Spleen (tissue), 11 donors: ENCODE results near the gene SOX15. TPM values are rescaled to one million over a fixed set of nuclear protein-coding genes. Genes with fewer than 3 reads are reported as not detected.

Experiments
- DNase-seq: peaks from one replicate; pipeline ENCODE4 v3.0.0-alpha.2; 2020
- H3K27ac ChIP-seq, 8 donors: fragments of 200-600 bp; sonication (generic) in 7 of 8; 1 replicate in 4 of 8; 2 replicates in 4 of 8; pipeline versions ENCODE4 v1.5.0 to v1.8.0; 2016 to 2021; ENCODE audit warnings: inconsistent platforms in 4 of 8, mild to moderate bottlenecking in 4 of 8, moderate library complexity in 1 of 8
- H3K27me3 ChIP-seq, 7 donors: fragments of 200-600 bp; sonication (generic) in 6 of 7; replicated peaks in 1 of 7; 1 replicate in 4 of 7; 2 replicates in 3 of 7; pipeline versions ENCODE4 v1.5.0 to v1.8.0; 2016 to 2021; ENCODE audit warnings: inconsistent platforms in 3 of 7, mild to moderate bottlenecking in 1 of 7
- H3K36me3 ChIP-seq, 6 donors: fragments of 200-600 bp; sonication (generic) in 5 of 6; 1 replicate in 4 of 6; 2 replicates in 2 of 6; pipeline versions ENCODE4 v1.5.0 to v1.8.0; 2016 to 2021; ENCODE audit warnings: inconsistent platforms in 2 of 6
- H3K4me1 ChIP-seq, 6 donors: fragments of 200-600 bp; sonication (generic) in 5 of 6; 1 replicate in 3 of 6; 2 replicates in 3 of 6; pipeline versions ENCODE4 v1.5.0 to v1.8.0; 2016 to 2021; ENCODE audit warnings: inconsistent platforms in 3 of 6
- H3K4me3 ChIP-seq, 8 donors: fragments of 200-600 bp; sonication (generic) in 7 of 8; 1 replicate in 4 of 8; 2 replicates in 4 of 8; pipeline versions ENCODE4 v1.5.0 to v1.8.0; 2016 to 2021; ENCODE audit warnings: inconsistent platforms in 4 of 8, mild to moderate bottlenecking in 4 of 8, moderate library complexity in 2 of 8
- H3K9me3 ChIP-seq, 8 donors: fragments of 200-600 bp; sonication (generic) in 7 of 8; 1 replicate in 4 of 8; 2 replicates in 4 of 8; pipeline versions ENCODE4 v1.5.0 to v1.8.0; 2016 to 2021; ENCODE audit warnings: inconsistent platforms in 4 of 8
- POLR2A ChIP-seq, 3 donors: fragments of 450-650 bp; IDR thresholded peaks; one replicate each; pipeline ENCODE4 v1.5.1; 2017; ENCODE audit warnings: antibody characterized with exemption in 3 of 3, mild to moderate bottlenecking in 1 of 3
- POLR2AphosphoS5 ChIP-seq, 3 donors: sonication (generic); formaldehyde crosslinking; IDR thresholded peaks; one replicate each; pipeline ENCODE4 v1.5.1; 2017; ENCODE audit warnings: antibody characterized with exemption in 3 of 3
- WGBS, 5 donors: extraction: QIAGEN DNeasy Blood & Tissue Kit in 3 of 5; methylation state at CpG; one replicate each; pipeline versions ENCODE4 v1.1.5 to v1.1.7; 2013 to 2018; 5-methylcytosine and 5-hydroxymethylcytosine counted together
- intact Hi-C: fragments of 100-400 bp; cut with DNase I; formaldehyde crosslinking; loops from one replicate; pipeline ENCODE4 v1.15.0; 2023; ENCODE audit warnings: low total_unique reads
- polyA plus RNA-seq, 3 donors: library from polyadenylated mRNA; stranded (reverse); fragments of 200-250 nt; gene quantifications; one replicate each; pipeline ENCODE4 v1.2.1, GENCODE V29; 2013
- total RNA-seq, 7 donors: library from RNA; depleted of rRNA in 3 of 7; stranded (reverse); fragments of >200 nt in 3 of 7; fragmentation: NEBNext Ultra II Directional in 4 of 7; extraction: Animal tissue kit (Norgen Biotek cat#: 25700) in 4 of 7; gene quantifications; one replicate each; pipeline versions ENCODE4 v1.1.0 to v1.2.1, GENCODE V29; 2016 to 2021
- TF ChIP-seq, protein P1 (sequence below), 11 experiments: fragments of 200-600 bp in 7 of 11; fragments of 450-650 bp in 4 of 11; sonication (generic) in 4 of 11; IDR thresholded peaks in 8 of 11; conservative IDR thresholded peaks in 3 of 11; 1 replicate in 7 of 11; 2 replicates in 4 of 11; pipeline versions ENCODE4 v1.4.0 to v1.8.0; 2016 to 2021; ENCODE audit warnings: antibody characterized with exemption in 11 of 11, inconsistent platforms in 4 of 11, mild to moderate bottlenecking in 1 of 11
- donor health status: healthy with polysubstance abuse.
- donor health status: DM: no; HTN: no; CAD: no; lungs with moderate emphysema.
- donor health status: DM: no; HTN: no; CAD: no.
- donor health status: Bipolar disorder and iron deficiency.
- donor health status: healthy.
- donor health status: DM: no; HTN: no; CAD: no.
- donor health status: DM: yes; HTN: yes; CAD: no.

Gene SOX15
- total and polyA plus RNA-seq, 10 donors = 0.20 to 1.7 (median 0.43) TPM; not detected in 4

DNA sequence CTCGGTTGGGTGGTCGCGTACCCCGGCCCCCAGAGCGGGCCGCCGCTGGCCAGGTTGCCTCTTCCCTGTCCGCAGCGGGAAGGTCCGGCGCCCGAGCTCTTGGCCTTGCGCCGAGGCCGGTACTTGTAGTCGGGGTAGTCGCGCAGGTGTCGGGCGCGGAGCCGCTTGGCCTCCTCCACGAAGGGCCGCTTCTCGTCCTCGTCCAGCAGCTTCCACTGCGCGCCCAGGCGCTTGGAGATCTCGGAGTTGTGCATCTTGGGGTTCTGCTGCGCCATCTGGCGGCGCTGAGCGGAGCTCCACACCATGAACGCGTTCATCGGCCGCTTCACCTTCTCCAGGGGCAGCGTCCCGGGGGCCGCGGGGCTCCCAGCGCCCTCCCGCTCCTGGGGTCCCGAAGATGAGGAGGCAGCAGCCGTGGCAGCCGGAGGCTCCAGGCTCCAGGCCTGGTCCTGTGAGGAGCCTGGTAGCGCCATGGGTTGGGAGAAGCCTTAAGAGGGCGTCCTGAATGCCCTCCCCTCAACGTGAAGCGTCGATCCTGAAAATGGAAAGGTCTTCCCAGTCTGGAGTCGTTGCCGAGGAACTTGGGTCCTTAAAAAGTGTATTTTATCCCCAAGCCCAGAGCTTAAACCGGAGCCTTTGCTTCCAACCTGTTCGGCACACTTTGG, 558 bp downstream of the SOX15 start:
- DNase-seq = peak; percentile 93
- H3K36me3 ChIP-seq = peaks cover 0 to 86% (median 47%) of the 10 kb centered on the region in 6 donors
- no peaks in the 10 kb centered on the region for H3K9me3 ChIP-seq
- peak overlapping the region in 1 of 8 donors; percentile 39 for H3K27ac ChIP-seq
- intact Hi-C loops = no loop called here
- H3K4me1 ChIP-seq = peaks cover 18 to 53% (median 33%) of the 10 kb centered on the region in 6 donors
- TF ChIP-seq POLR2AphosphoS5 (IDR thresholded peaks at IDR 0.05) (peak; percentile 74 to 83 (median 76)), POLR2A (IDR thresholded peaks at IDR 0.05) (no peak)
- TF ChIP-seq, protein P1, sequence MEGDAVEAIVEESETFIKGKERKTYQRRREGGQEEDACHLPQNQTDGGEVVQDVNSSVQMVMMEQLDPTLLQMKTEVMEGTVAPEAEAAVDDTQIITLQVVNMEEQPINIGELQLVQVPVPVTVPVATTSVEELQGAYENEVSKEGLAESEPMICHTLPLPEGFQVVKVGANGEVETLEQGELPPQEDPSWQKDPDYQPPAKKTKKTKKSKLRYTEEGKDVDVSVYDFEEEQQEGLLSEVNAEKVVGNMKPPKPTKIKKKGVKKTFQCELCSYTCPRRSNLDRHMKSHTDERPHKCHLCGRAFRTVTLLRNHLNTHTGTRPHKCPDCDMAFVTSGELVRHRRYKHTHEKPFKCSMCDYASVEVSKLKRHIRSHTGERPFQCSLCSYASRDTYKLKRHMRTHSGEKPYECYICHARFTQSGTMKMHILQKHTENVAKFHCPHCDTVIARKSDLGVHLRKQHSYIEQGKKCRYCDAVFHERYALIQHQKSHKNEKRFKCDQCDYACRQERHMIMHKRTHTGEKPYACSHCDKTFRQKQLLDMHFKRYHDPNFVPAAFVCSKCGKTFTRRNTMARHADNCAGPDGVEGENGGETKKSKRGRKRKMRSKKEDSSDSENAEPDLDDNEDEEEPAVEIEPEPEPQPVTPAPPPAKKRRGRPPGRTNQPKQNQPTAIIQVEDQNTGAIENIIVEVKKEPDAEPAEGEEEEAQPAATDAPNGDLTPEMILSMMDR (IDR thresholded peaks at IDR 0.05 in 8 of 11, conservative IDR thresholded peaks at IDR 0.05 in 3 of 11) = peak; percentile 71 to 94 (median 83)
- peak overlapping the region in 2 of 8 donors; percentile 8 to 32 for H3K4me3 ChIP-seq
- 30 to 50% (median 36%) methylated on average over 34 to 56 of the region's 56 CpGs for WGBS, 5 donors
- H3K27me3 ChIP-seq = no peaks in the 10 kb centered on the region

DNA sequence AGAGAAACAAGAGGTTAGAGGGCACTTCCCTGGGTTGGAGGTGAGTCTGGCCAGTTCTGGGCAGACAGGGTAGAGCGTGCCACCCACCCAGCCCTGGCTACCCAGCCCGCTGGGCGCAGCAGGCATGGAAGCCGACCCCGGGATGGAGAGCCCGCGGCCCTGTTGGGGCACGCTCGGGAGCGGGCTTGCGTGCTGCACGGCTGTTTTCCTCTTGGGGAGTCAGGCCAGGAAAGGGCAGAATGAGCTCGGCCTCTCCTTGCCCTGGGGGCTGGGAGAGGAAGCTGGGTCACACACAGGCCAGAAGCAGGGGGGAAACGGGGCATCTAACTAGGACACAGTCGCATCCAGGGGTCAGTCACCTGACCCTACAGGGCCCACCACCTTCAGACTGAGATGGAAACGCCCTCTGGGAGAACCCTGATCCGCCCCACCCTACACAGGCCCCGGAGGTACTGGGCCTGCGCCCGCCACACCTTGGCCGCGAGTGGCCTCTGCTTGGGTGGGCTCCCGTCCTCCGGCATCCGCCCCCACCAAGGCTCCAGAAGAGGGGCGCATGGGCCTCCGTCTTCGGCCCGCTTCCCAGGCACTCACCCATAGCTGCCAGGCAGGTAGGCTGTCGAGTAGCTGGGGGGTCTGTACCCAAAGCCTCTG, 1.2 kb downstream of the SOX15 start:
- Histone ChIP-seq H3K27ac (peak overlapping the region in 1 of 8 donors; percentile 39), H3K27me3 (no peaks in the 10 kb centered on the region), H3K9me3 (no peaks in the 10 kb centered on the region), H3K36me3 (peaks cover 0 to 79% (median 40%) of the 10 kb centered on the region in 6 donors), H3K4me1 (peaks cover 19 to 57% (median 36%) of the 10 kb centered on the region in 6 donors), H3K4me3 (peak overlapping the region in 2 of 8 donors; percentile 8 to 32)
- TF ChIP-seq POLR2AphosphoS5 (IDR thresholded peaks at IDR 0.05) = no peak
- TF ChIP-seq, protein P1 (IDR thresholded peaks at IDR 0.05 in 8 of 11, conservative IDR thresholded peaks at IDR 0.05 in 3 of 11) = no peak
- TF ChIP-seq POLR2A (IDR thresholded peaks at IDR 0.05) = no peak
- no peak for DNase-seq
- intact Hi-C loops = no loop called here
- 75 to 89% (median 85%) methylated on average over 16 to 30 of the region's 30 CpGs for WGBS, 5 donors

DNA sequence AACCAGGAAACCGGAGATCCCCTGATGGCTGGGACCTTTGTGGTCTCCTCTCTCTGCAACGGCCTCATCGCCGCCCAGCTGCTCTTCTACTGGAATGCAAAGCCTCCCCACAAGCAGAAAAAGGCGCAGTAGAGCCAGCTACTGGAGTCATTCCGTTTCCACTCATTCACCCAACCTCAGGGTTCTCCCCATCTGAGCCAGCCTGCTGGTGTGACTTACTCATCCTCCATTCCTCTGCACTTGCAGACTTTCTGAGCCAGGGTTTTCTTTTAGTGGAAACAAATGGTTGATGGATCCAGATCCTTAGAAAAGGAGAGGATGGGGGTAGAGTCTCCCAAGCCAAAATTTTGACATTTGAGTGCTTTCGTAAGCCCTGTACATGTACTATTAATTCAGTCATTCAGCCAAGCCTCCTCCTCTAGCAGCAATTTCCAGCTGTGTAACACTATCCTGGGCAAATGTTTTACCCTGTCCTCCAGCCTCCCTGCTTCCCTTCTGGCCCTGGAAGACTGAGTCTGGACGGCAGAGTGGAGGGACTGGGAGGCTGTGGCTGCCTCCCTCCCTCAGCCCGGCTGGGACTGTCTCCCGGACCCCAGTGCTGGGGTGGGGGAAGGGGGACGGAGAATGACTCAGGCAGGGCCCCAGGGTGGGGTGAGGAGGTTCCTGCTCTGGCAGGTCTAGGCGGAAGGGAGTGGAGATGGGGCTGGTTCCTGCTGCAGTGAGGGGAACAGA, 2.3 kb downstream of the SOX15 start:
- Histone ChIP-seq H3K27ac (peak overlapping the region in 1 of 8 donors; percentile 39), H3K9me3 (no peaks in the 10 kb centered on the region), H3K4me3 (no peak overlapping the region), H3K36me3 (peaks cover 0 to 72% (median 30%) of the 10 kb centered on the region in 6 donors), H3K27me3 (no peaks in the 10 kb centered on the region), H3K4me1 (peaks cover 26 to 65% (median 44%) of the 10 kb centered on the region in 6 donors)
- TF ChIP-seq POLR2A (IDR thresholded peaks at IDR 0.05) (no peak), POLR2AphosphoS5 (IDR thresholded peaks at IDR 0.05) (peak in 1 of 3 donors; percentile 30)
- TF ChIP-seq, protein P1 (IDR thresholded peaks at IDR 0.05 in 8 of 11, conservative IDR thresholded peaks at IDR 0.05 in 3 of 11) = no peak
- no peak for DNase-seq
- 65 to 80% (median 76%) methylated on average over 10 to 12 of the region's 12 CpGs for WGBS, 5 donors
- intact Hi-C loops = no loop called here
